ENCODE data around the gene CACNA2D3. TPM values are rescaled to one million over a fixed set of nuclear protein-coding genes. Genes with fewer than 3 reads are reported as not detected.

CACNA2D3 gene
- total and polyA plus RNA-seq, 3 experiments from 2014 or later: not detected

DNA sequence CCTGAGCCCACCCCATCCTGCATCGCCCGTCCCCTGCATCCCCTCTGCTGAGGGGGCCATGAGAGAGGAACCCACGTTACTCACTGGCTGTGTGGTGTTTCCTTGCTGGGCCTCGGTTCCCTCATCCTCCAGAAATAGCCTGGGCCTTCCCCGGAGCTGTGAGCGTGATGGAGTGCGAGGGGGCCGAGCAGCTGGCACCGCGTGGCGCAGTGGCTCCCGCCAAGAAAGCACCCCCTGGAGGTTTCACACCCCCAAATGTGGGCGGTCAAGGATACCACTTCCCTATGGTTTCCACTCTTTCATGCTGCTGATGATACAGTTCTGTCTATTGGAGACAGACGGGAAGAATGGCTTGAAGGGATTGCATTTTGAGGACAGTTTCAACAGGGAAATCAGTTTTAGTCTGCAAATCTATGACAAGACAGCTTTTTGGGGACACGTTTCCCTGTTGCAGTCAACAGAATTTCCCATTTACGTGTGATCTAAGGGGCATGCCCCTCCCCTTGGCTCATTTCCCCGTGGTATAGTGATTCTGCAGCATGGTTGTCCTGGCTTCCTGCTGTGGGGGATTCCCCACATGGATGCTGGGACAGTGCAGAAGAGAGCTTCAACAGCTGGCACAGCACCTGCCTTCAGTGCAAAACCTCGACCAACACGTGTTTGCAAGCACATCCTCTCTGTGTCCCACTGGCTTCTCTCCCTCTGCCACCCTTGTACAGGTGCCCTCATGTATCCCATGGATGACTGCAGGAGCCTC is 428.0 kb downstream of the CACNA2D3 start:
- no peaks in the 10 kb centered on the region for H3K4me1 ChIP-seq (ENCODE audit: insufficient read depth, low read length)
- no peaks in the 10 kb centered on the region for H3K36me3 ChIP-seq (ENCODE audit: insufficient read depth, low read length)
- no peaks in the 10 kb centered on the region for H3K27me3 ChIP-seq (ENCODE audit: insufficient read depth, low read length, poor library complexity, severe bottlenecking)
- no peaks in the 10 kb centered on the region for H3K9me3 ChIP-seq (ENCODE audit: low read length)
- no peak for DNase-seq
- ChIA-PET POLR2A (no interaction called here), CTCF (no interaction called here)
- Mint-ChIP-seq H3K36me3 (no peaks in the 10 kb centered on the region), H3K27ac (no peak overlapping the region), H3K9me3 (peaks cover 0 to 16% (median 6%) of the 10 kb centered on the region in 5 donors), H3K4me1 (no peaks in the 10 kb centered on the region), H3K27me3 (no peaks in the 10 kb centered on the region), H3K4me3 (no peak overlapping the region)
- no peak overlapping the region for H3K4me3 ChIP-seq (ENCODE audit: low read length)
- no peak overlapping the region for H3K27ac ChIP-seq (ENCODE audit: low read depth, low read length)

DNA sequence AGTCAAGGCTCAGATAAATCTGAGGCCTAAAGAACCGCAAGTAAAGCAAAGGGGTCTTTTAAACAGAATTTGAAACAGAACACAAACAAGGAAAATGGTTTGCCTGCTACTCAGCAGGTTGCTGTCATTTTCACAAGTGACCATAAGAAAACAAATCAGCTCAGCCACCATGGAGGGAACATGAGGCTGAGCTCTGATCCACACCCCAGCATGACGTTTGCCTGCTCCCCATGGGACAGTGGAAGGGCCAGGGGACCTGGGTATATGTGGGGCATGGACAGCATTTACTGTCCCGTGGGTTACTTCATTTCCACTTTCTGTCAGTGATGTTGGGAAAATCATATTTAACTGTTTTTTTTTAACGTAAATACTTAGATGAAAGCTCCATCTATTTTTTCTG is 434.3 kb downstream of the CACNA2D3 start:
- Mint-ChIP-seq H3K4me3 (no peak overlapping the region), H3K9me3 (peaks cover 0 to 3% (median 0%) of the 10 kb centered on the region in 5 donors), H3K4me1 (no peaks in the 10 kb centered on the region), H3K36me3 (no peaks in the 10 kb centered on the region), H3K27ac (no peak overlapping the region), H3K27me3 (no peaks in the 10 kb centered on the region)
- DNase-seq: no peak
- ChIA-PET POLR2A (no interaction called here), CTCF (no interaction called here)
- H3K4me1 ChIP-seq (ENCODE audit: insufficient read depth, low read length): no peaks in the 10 kb centered on the region
- H3K27me3 ChIP-seq (ENCODE audit: insufficient read depth, low read length, poor library complexity, severe bottlenecking): no peaks in the 10 kb centered on the region
- H3K27ac ChIP-seq (ENCODE audit: low read depth, low read length): no peak overlapping the region
- H3K4me3 ChIP-seq (ENCODE audit: low read length): no peak overlapping the region
- no peaks in the 10 kb centered on the region for H3K36me3 ChIP-seq (ENCODE audit: insufficient read depth, low read length)
- H3K9me3 ChIP-seq (ENCODE audit: low read length): no peaks in the 10 kb centered on the region

DNA sequence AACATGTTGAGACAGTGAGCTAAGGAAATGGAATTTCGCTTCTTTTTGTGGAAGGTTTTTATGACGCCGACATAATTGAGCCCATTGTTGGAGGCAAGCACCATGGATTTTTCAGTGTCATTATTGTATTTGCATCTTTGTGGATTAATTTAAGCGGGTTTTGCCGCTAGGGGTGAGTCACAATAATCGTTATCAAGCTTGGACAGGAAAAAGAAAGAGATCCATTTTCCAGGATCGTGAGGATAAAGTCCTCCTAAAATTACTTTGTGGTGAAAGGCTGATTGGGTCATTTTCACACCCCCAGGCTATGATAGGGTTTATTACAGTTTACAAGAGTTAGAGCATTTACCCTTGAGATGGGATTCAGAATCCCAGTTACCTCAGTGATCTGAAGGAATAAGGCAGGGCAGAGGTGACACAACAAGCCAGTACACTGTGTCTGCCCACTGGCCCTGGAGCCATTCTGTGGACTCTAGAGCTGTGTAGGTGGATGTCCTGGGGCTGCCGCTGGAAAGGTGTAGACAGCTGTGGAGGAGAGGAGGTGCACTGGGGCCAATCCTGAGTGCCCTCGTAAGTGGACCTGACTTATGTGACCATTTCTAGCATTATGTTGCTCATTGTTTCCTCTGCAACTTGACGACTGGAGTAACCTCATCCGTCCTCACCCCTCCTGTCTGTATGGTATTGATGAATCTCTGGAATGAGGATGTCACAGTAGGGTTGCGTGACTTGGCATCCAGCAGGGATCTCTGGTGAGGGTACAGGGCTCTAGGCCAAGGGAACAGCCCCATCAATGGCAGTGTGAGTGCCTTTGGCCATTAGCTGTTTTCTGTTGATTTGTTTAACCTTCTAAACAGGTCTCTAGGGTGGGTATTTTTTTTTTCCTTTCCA is 435.4 kb downstream of the CACNA2D3 start:
- no peak overlapping the region for H3K27ac ChIP-seq (ENCODE audit: low read depth, low read length)
- Mint-ChIP-seq H3K27me3 (no peaks in the 10 kb centered on the region), H3K4me1 (no peaks in the 10 kb centered on the region), H3K36me3 (no peaks in the 10 kb centered on the region), H3K27ac (no peak overlapping the region), H3K9me3 (peaks cover 0 to 3% (median 0%) of the 10 kb centered on the region in 5 donors), H3K4me3 (no peak overlapping the region)
- ChIA-PET POLR2A (no interaction called here), CTCF (no interaction called here)
- DNase-seq: no peak
- no peaks in the 10 kb centered on the region for H3K4me1 ChIP-seq (ENCODE audit: insufficient read depth, low read length)
- no peaks in the 10 kb centered on the region for H3K36me3 ChIP-seq (ENCODE audit: insufficient read depth, low read length)
- no peaks in the 10 kb centered on the region for H3K27me3 ChIP-seq (ENCODE audit: insufficient read depth, low read length, poor library complexity, severe bottlenecking)
- H3K4me3 ChIP-seq (ENCODE audit: low read length): no peak overlapping the region
- H3K9me3 ChIP-seq (ENCODE audit: low read length): no peaks in the 10 kb centered on the region

DNA sequence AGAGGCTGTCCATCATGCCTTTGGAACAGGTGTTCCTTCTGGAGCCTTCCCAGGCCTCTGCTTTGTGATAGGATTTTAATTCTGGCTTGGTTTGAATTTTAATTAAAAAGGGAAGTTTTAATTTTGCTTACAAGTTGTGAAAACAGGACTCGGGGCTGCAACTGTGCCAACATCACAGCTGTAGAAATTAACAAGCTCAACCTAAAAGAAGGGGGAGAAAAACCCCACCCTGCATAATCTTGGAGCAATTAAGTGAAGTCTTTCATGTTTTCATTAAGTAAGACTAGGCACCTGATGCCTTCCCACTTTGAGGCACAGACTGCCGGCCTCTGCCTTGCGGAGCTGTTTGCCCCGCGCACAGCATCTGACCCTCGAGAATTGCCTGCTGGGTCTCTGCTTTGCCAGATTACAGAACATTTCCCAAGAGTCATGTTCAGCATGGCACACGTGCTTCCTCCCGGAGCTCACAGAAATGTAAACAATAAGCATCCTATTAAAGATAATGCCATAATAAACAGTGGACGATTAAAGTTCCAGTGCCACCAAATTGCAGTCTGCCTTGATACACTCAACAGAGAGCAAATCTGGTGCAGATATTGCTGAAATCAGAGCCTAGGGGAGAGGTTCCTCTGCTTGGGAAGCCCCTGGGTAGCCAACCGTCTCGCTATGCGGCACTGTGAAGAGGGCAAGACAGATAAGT is 441.3 kb downstream of the CACNA2D3 start:
- POLR2A ChIA-PET: no interaction called here

DNA sequence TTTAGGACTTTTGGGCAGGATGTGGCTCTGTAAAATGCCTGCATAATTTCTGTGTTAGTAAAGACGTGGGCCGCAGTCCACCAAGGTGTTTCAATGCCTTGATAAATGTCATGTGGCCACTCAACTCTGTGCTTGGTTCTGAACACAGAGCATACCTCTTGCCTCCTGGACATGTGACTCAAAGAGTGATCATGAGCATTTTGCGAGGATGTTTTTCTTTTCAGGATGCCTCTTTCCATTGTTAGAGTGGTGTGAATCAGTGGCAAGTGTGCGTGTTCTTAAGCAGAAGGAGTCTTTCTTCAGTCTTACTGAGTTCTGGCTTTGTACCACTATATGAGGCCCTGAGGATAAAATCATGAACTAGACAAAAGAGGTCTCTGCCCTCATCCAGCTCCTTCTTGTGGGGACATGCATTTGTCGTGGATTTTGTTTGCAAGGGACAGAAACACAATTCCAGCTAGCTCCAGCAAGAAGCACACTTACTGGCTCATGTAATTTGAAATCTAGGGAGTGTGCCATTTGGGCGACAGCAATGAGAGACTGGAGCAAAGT is 442.1 kb downstream of the CACNA2D3 start:
- ChIA-PET CTCF (no interaction called here), POLR2A (no interaction called here)
- H3K36me3 ChIP-seq (ENCODE audit: insufficient read depth, low read length): no peaks in the 10 kb centered on the region
- H3K9me3 ChIP-seq (ENCODE audit: low read length): no peaks in the 10 kb centered on the region
- Mint-ChIP-seq H3K9me3 (peaks cover 0 to 3% (median 0%) of the 10 kb centered on the region in 5 donors), H3K4me1 (no peaks in the 10 kb centered on the region), H3K27me3 (no peaks in the 10 kb centered on the region), H3K27ac (no peak overlapping the region), H3K4me3 (no peak overlapping the region), H3K36me3 (no peaks in the 10 kb centered on the region)
- no peaks in the 10 kb centered on the region for H3K4me1 ChIP-seq (ENCODE audit: insufficient read depth, low read length)
- H3K4me3 ChIP-seq (ENCODE audit: low read length): no peak overlapping the region
- no peak for DNase-seq
- no peaks in the 10 kb centered on the region for H3K27me3 ChIP-seq (ENCODE audit: insufficient read depth, low read length, poor library complexity, severe bottlenecking)
- H3K27ac ChIP-seq (ENCODE audit: low read depth, low read length): no peak overlapping the region

More for the DNA sequence above, 441.3 kb downstream of the CACNA2D3 start:
- Mint-ChIP-seq H3K4me1 (no peaks in the 10 kb centered on the region), H3K9me3 (peaks cover 0 to 3% (median 0%) of the 10 kb centered on the region in 5 donors), H3K4me3 (no peak overlapping the region), H3K27ac (no peak overlapping the region), H3K36me3 (no peaks in the 10 kb centered on the region), H3K27me3 (no peaks in the 10 kb centered on the region)
- Histone ChIP-seq H3K36me3 (ENCODE audit: insufficient read depth, low read length) (no peaks in the 10 kb centered on the region), H3K4me1 (ENCODE audit: insufficient read depth, low read length) (no peaks in the 10 kb centered on the region), H3K4me3 (ENCODE audit: low read length) (no peak overlapping the region), H3K9me3 (ENCODE audit: low read length) (no peaks in the 10 kb centered on the region), H3K27ac (ENCODE audit: low read depth, low read length) (no peak overlapping the region), H3K27me3 (ENCODE audit: insufficient read depth, low read length, poor library complexity, severe bottlenecking) (no peaks in the 10 kb centered on the region)
- DNase-seq: no peak
- CTCF ChIA-PET: no interaction called here

DNA sequence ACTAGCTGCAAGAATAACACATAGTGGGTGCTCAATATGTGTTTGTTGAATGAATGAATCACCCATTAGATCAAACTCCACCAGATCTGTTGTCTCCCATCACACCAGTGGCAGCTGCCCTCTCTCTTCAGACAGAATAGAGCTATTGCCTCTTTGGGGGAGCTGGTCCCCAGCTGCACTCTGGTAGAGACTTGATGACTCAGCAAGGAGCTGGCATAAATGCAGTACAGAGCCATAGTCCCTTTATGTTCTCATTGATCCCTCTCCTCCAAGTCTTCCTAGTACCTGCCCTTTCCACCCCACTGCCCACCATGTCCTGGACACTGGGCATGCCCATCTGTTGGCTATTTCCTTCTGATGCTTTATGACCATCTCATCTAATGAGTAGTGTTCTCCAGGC is 443.6 kb downstream of the CACNA2D3 start:
- Histone ChIP-seq H3K27me3 (ENCODE audit: insufficient read depth, low read length, poor library complexity, severe bottlenecking) (no peaks in the 10 kb centered on the region), H3K27ac (ENCODE audit: low read depth, low read length) (no peak overlapping the region), H3K9me3 (ENCODE audit: low read length) (no peaks in the 10 kb centered on the region), H3K4me3 (ENCODE audit: low read length) (no peak overlapping the region), H3K4me1 (ENCODE audit: insufficient read depth, low read length) (no peaks in the 10 kb centered on the region), H3K36me3 (ENCODE audit: insufficient read depth, low read length) (no peaks in the 10 kb centered on the region)
- Mint-ChIP-seq H3K27ac (no peak overlapping the region), H3K9me3 (peaks cover 0 to 4% (median 2%) of the 10 kb centered on the region in 5 donors), H3K4me1 (no peaks in the 10 kb centered on the region), H3K4me3 (no peak overlapping the region), H3K36me3 (no peaks in the 10 kb centered on the region), H3K27me3 (no peaks in the 10 kb centered on the region)
- ChIA-PET POLR2A (no interaction called here), CTCF (no interaction called here)
- no peak for DNase-seq

DNA sequence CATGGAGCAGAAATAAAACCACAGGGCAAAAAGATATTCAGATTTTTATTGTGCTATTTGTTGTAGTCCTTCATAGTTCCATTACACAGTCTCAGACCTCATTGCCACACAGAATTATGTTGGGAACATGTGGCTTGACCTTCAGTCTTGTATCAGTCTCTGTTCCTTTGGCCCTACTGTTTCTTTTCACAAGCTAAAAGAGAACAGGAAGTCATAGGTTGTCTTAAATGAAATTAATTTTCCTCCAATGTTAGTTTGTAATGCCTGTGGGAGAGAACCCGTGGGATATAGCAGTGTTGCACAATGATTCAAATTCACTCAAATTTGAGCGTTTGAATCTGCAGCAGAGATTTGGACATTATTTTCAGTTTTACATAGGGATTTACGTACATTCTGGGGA is 445.6 kb downstream of the CACNA2D3 start:
- no peaks in the 10 kb centered on the region for H3K27me3 Mint-ChIP-seq
- Histone ChIP-seq H3K4me3 (ENCODE audit: low read length) (no peak overlapping the region), H3K9me3 (ENCODE audit: low read length) (no peaks in the 10 kb centered on the region), H3K36me3 (ENCODE audit: insufficient read depth, low read length) (no peaks in the 10 kb centered on the region), H3K27me3 (ENCODE audit: insufficient read depth, low read length, poor library complexity, severe bottlenecking) (no peaks in the 10 kb centered on the region), H3K4me1 (ENCODE audit: insufficient read depth, low read length) (no peaks in the 10 kb centered on the region), H3K27ac (ENCODE audit: low read depth, low read length) (no peak overlapping the region)
- ChIA-PET CTCF (no interaction called here), POLR2A (no interaction called here)
- no peaks in the 10 kb centered on the region for H3K36me3 Mint-ChIP-seq
- H3K4me3 Mint-ChIP-seq: no peak overlapping the region
- DNase-seq: no peak
- no peak overlapping the region for H3K27ac Mint-ChIP-seq
- H3K4me1 Mint-ChIP-seq: no peaks in the 10 kb centered on the region
- peaks cover 0 to 4% (median 4%) of the 10 kb centered on the region in 5 donors for H3K9me3 Mint-ChIP-seq

DNA sequence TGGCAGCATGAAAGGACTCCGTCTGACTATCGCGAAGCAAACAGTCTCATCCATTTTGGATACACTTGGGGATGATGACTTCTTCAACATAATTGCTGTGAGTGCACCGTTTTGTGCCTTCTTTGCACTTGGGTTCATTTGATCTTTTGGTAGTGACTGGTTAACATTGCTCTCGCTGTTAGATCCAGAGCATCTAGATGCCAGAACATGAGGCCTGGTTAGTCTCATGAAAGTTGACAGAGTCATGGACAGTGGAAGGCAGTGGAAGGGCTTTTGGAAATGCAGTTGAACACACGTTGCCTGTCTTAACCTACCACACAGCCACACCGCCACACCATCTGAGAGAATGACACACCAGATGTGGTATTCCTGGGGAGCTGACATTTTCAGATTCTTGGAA is 447.7 kb downstream of the CACNA2D3 start:
- Mint-ChIP-seq H3K36me3 (no peaks in the 10 kb centered on the region), H3K4me1 (no peaks in the 10 kb centered on the region), H3K9me3 (peaks cover 0 to 4% (median 4%) of the 10 kb centered on the region in 5 donors), H3K27me3 (no peaks in the 10 kb centered on the region), H3K27ac (no peak overlapping the region), H3K4me3 (no peak overlapping the region)
- H3K4me3 ChIP-seq (ENCODE audit: low read length): no peak overlapping the region
- ChIA-PET POLR2A (no interaction called here), CTCF (no interaction called here)
- no peaks in the 10 kb centered on the region for H3K4me1 ChIP-seq (ENCODE audit: insufficient read depth, low read length)
- no peaks in the 10 kb centered on the region for H3K36me3 ChIP-seq (ENCODE audit: insufficient read depth, low read length)
- no peak overlapping the region for H3K27ac ChIP-seq (ENCODE audit: low read depth, low read length)
- no peaks in the 10 kb centered on the region for H3K9me3 ChIP-seq (ENCODE audit: low read length)
- DNase-seq: no peak
- H3K27me3 ChIP-seq (ENCODE audit: insufficient read depth, low read length, poor library complexity, severe bottlenecking): no peaks in the 10 kb centered on the region

All from CD8-positive, alpha-beta memory T cell (primary cell).